Spleen (tissue), 7 donors: Measurements from ENCODE around the gene PLOD1.

Source experiments
- POLR2AphosphoS5 ChIP-seq, 3 donors: sonication (generic); formaldehyde crosslinking; IDR thresholded peaks; one replicate each; pipeline ENCODE4 v1.5.1; 2017; ENCODE audit warnings: antibody characterized with exemption in 3 of 3
- TF ChIP-seq, protein P1 (sequence below), 11 experiments: fragments of 200-600 bp in 7 of 11; fragments of 450-650 bp in 4 of 11; sonication (generic) in 4 of 11; IDR thresholded peaks in 8 of 11; conservative IDR thresholded peaks in 3 of 11; 1 replicate in 7 of 11; 2 replicates in 4 of 11; pipeline versions ENCODE4 v1.4.0 to v1.8.0; 2016 to 2021; ENCODE audit warnings: antibody characterized with exemption in 11 of 11, inconsistent platforms in 4 of 11, mild to moderate bottlenecking in 1 of 11
- donor health status: DM: no; HTN: no; CAD: no; lungs with moderate emphysema.
- donor health status: DM: no; HTN: no; CAD: no.
- donor health status: DM: no; HTN: no; CAD: no.

DNA sequence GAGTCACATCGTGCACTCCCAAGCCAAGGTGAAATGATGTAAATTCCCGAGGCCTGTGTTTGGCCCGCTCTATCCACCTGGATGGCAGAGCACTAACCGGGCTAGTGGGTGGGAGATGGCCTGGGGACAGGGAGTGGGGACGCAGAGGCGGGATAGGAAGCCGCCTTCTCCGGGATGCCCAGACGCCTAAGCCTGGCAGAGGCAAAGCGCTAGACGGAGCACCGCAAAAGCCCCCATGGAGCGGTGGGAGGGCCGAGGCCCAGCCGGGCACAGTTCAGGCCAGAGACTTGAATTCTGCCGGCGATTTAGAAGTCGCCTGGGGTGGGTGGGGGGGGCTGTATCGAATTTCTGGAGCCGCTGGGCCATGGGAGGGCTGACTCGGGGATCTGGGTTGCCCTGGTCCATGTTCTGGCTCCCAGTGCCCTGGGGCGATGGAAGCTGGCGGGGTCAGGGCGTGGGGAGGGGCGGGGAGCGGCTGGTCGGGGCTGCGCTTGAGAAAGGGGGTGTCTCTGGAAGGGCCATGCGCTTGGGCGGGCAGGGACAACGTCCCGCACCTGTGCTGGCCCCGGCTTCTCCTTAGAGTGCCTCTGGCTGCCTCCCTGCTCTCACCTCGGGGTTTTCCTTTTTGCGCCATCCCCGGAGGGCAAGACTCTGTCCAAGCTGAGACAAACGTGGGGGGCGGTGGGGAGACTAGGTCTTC lies 36.3 kb upstream of the PLOD1 start:
- TF ChIP-seq, protein P1, sequence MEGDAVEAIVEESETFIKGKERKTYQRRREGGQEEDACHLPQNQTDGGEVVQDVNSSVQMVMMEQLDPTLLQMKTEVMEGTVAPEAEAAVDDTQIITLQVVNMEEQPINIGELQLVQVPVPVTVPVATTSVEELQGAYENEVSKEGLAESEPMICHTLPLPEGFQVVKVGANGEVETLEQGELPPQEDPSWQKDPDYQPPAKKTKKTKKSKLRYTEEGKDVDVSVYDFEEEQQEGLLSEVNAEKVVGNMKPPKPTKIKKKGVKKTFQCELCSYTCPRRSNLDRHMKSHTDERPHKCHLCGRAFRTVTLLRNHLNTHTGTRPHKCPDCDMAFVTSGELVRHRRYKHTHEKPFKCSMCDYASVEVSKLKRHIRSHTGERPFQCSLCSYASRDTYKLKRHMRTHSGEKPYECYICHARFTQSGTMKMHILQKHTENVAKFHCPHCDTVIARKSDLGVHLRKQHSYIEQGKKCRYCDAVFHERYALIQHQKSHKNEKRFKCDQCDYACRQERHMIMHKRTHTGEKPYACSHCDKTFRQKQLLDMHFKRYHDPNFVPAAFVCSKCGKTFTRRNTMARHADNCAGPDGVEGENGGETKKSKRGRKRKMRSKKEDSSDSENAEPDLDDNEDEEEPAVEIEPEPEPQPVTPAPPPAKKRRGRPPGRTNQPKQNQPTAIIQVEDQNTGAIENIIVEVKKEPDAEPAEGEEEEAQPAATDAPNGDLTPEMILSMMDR (IDR thresholded peaks at IDR 0.05 in 8 of 11, conservative IDR thresholded peaks at IDR 0.05 in 3 of 11), result no peak
- TF ChIP-seq POLR2AphosphoS5 (IDR thresholded peaks at IDR 0.05), result no peak
